A673 (cell line): Measurements from ENCODE around the gene RGS14. TPM values are rescaled to one million over a fixed set of nuclear protein-coding genes. Genes with fewer than 3 reads are reported as not detected.

Source experiments
- BruUV-seq: library from RNA; stranded (reverse); fragments of 400-500 nt; replicated peaks from 2 replicates; lab custom pipeline; 2021; lab: Mats Ljungman, UMichigan
- CTCF ChIA-PET: fragments of 300-600 bp; sonication (Branson Sonifier 250); formaldehyde crosslinking; loops from one replicate; lab custom pipeline; 2022; ENCODE audit warnings: antibody characterized with exemption; lab: Charles Lee
- POLR2A ChIA-PET: fragments of 300-600 bp; sonication (Branson Sonifier 250); formaldehyde crosslinking; loops from one replicate; lab custom pipeline; 2022; ENCODE audit warnings: antibody characterized with exemption; ENCODE audit not compliant: low non-redundant PET; lab: Charles Lee
- DNase-seq: peaks from one replicate; pipeline ENCODE4 v3.0.0-alpha.2; 2015; ENCODE audit warnings: low spot score
- H3K27ac ChIP-seq: fragments of 200-600 bp; sonication (generic); 2 replicates; pipeline ENCODE4 v1.5.1; 2016; ENCODE audit warnings: mixed run types, low read depth, mild to moderate bottlenecking, mixed read lengths, antibody characterized with exemption, low read length; ENCODE audit not compliant: poor library complexity, severe bottlenecking
- H3K27me3 ChIP-seq: fragments of 200-600 bp; sonication (generic); replicated peaks from 2 replicates; pipeline ENCODE4 v1.6.1; 2017; ENCODE audit warnings: mixed run types, low read depth, mild to moderate bottlenecking, mixed read lengths, antibody characterized with exemption, low read length; ENCODE audit not compliant: insufficient read depth, poor library complexity
- H3K36me3 ChIP-seq: fragments of 200-600 bp; sonication (generic); 2 replicates; pipeline ENCODE4 v1.6.1; 2016; ENCODE audit warnings: mixed run types, mild to moderate bottlenecking, mixed read lengths, antibody characterized with exemption, low read length; ENCODE audit not compliant: insufficient read depth, poor library complexity, severe bottlenecking
- H3K4me1 ChIP-seq: fragments of 200-600 bp; sonication (generic); 2 replicates; pipeline ENCODE4 v1.6.1; 2017; ENCODE audit warnings: mixed run types, mild to moderate bottlenecking, mixed read lengths, antibody characterized with exemption, low read length; ENCODE audit not compliant: insufficient read depth, poor library complexity, severe bottlenecking
- H3K4me3 ChIP-seq: fragments of 200-600 bp; sonication (generic); 2 replicates; pipeline ENCODE4 v1.5.1; 2016; ENCODE audit warnings: low read depth, mixed run types, mild to moderate bottlenecking, mixed read lengths, low read length; ENCODE audit not compliant: poor library complexity, severe bottlenecking
- H3K9me3 ChIP-seq: fragments of 200-600 bp; sonication (generic); 2 replicates; pipeline ENCODE4 v1.6.1; 2016; ENCODE audit warnings: mixed run types, low read depth, mild to moderate bottlenecking, mixed read lengths, antibody characterized with exemption, low read length; ENCODE audit not compliant: poor library complexity, severe bottlenecking
- EZH2 ChIP-seq: fragments of 200-600 bp; sonication (generic); IDR thresholded peaks from 2 replicates; pipeline ENCODE4 v1.6.1; 2017; ENCODE audit warnings: borderline replicate concordance, low read depth, mild to moderate bottlenecking, mixed read lengths, antibody characterized with exemption, low read length; ENCODE audit not compliant: poor library complexity, severe bottlenecking
- intact Hi-C: fragments of 100-400 bp; cut with micrococcal nuclease; formaldehyde crosslinking; loops from one replicate; pipeline ENCODE4 v1.10.0; 2022; ENCODE audit not compliant: unreplicated experiment
- total RNA-seq: library from RNA; stranded (reverse); gene quantifications from 2 replicates; pipeline ENCODE4 v1.2.3, GENCODE V29; 2021
- TF ChIP-seq, protein P1 (sequence below): fragments of 300-800, 200-600 bp; sonication (generic); conservative IDR thresholded peaks from 2 replicates; pipeline ENCODE4 v1.5.1; 2017; ENCODE audit warnings: low read depth, mild to moderate bottlenecking, antibody characterized with exemption, low read length, moderate library complexity, mixed read lengths

Gene RGS14
- total RNA-seq, 1 experiment from 2014 or later: 3.1 TPM

GRCh38 chr5:177421062-177421798, 63.5 kb downstream of the RGS14 start:
- no peak for DNase-seq
- H3K27ac ChIP-seq: no peak overlapping the region
- CTCF ChIA-PET: no interaction called here
- peaks cover 4% of the 10 kb centered on the region for H3K4me1 ChIP-seq
- POLR2A ChIA-PET: no interaction called here
- TF ChIP-seq EZH2: no peak
- TF ChIP-seq, protein P1, sequence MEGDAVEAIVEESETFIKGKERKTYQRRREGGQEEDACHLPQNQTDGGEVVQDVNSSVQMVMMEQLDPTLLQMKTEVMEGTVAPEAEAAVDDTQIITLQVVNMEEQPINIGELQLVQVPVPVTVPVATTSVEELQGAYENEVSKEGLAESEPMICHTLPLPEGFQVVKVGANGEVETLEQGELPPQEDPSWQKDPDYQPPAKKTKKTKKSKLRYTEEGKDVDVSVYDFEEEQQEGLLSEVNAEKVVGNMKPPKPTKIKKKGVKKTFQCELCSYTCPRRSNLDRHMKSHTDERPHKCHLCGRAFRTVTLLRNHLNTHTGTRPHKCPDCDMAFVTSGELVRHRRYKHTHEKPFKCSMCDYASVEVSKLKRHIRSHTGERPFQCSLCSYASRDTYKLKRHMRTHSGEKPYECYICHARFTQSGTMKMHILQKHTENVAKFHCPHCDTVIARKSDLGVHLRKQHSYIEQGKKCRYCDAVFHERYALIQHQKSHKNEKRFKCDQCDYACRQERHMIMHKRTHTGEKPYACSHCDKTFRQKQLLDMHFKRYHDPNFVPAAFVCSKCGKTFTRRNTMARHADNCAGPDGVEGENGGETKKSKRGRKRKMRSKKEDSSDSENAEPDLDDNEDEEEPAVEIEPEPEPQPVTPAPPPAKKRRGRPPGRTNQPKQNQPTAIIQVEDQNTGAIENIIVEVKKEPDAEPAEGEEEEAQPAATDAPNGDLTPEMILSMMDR: no peak
- no peaks in the 10 kb centered on the region for H3K9me3 ChIP-seq
- H3K36me3 ChIP-seq: no peaks in the 10 kb centered on the region
- H3K4me3 ChIP-seq: no peak overlapping the region
- intact Hi-C loops: no loop called here
- no peaks in the 10 kb centered on the region for H3K27me3 ChIP-seq
- BruUV-seq: no TSS peak

Other genes with a start within 250 kb of the RGS14 start
- 74.3 and 76.6 TPM in 2 replicates for gene NSD1, start 224.2 kb upstream of the RGS14 start, total RNA-seq
- gene RAB24, start 54.2 kb upstream of the RGS14 start, total RNA-seq: 16.0 and 19.2 TPM in 2 replicates
- 169 and 194 TPM in 2 replicates for gene PRELID1, start 54.1 kb upstream of the RGS14 start, total RNA-seq
- 15.1 and 19.4 TPM in 2 replicates for gene MXD3, start 46.0 kb upstream of the RGS14 start, total RNA-seq
- 97.7 and 98.4 TPM in 2 replicates for gene LMAN2, start 6.3 kb upstream of the RGS14 start, total RNA-seq
- not detected in 2 replicates for gene SLC34A1, start 26.5 kb downstream of the RGS14 start, total RNA-seq
- gene PFN3, start 42.7 kb downstream of the RGS14 start, total RNA-seq: not detected in 2 replicates
- 0.81 TPM in 1 of 2 replicates, not detected in the other for gene F12, start 51.6 kb downstream of the RGS14 start, total RNA-seq
- gene GRK6, start 68.8 kb downstream of the RGS14 start, total RNA-seq: 32.1 and 38.1 TPM in 2 replicates
- gene PRR7, start 88.9 kb downstream of the RGS14 start, total RNA-seq: 3.0 and 5.3 TPM in 2 replicates
- 271 and 286 TPM in 2 replicates for gene DBN1, start 115.7 kb downstream of the RGS14 start, total RNA-seq
- 116 and 132 TPM in 2 replicates for gene PDLIM7, start 139.7 kb downstream of the RGS14 start, total RNA-seq
- 13.1 and 15.0 TPM in 2 replicates for gene DOK3, start 151.9 kb downstream of the RGS14 start, total RNA-seq
- 82.3 and 87.7 TPM in 2 replicates for gene DDX41, start 159.0 kb downstream of the RGS14 start, total RNA-seq
- gene FAM193B, start 196.6 kb downstream of the RGS14 start, total RNA-seq: 43.8 and 53.5 TPM in 2 replicates
- 88.6 and 90.1 TPM in 2 replicates for gene TMED9, start 234.3 kb downstream of the RGS14 start, total RNA-seq
- 15.0 and 17.3 TPM in 2 replicates for gene B4GALT7, start 242.2 kb downstream of the RGS14 start, total RNA-seq